Measurements from ENCODE around the gene LRRC23.

GRCh38 chr12:6921996-6922946 is 17.6 kb downstream of the LRRC23 start:
- TF ChIP-seq, protein P1, sequence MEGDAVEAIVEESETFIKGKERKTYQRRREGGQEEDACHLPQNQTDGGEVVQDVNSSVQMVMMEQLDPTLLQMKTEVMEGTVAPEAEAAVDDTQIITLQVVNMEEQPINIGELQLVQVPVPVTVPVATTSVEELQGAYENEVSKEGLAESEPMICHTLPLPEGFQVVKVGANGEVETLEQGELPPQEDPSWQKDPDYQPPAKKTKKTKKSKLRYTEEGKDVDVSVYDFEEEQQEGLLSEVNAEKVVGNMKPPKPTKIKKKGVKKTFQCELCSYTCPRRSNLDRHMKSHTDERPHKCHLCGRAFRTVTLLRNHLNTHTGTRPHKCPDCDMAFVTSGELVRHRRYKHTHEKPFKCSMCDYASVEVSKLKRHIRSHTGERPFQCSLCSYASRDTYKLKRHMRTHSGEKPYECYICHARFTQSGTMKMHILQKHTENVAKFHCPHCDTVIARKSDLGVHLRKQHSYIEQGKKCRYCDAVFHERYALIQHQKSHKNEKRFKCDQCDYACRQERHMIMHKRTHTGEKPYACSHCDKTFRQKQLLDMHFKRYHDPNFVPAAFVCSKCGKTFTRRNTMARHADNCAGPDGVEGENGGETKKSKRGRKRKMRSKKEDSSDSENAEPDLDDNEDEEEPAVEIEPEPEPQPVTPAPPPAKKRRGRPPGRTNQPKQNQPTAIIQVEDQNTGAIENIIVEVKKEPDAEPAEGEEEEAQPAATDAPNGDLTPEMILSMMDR (IDR thresholded peaks at IDR 0.05) = no peak
- no peak for TF ChIP-seq POLR2A (IDR thresholded peaks at IDR 0.05)

Data from thyroid gland (tissue), 4 donors.